GM12872 (cell line): ENCODE results near the gene ACADSB.
A peak's percentile ranks its signal among the peaks of the same experiment; 100 is the strongest.

Source experiments
- TF ChIP-seq, protein P1 (sequence below): IDR thresholded peaks from 3 replicates; pipeline ENCODE4 v1.5.1; 2011; ENCODE audit warnings: low read depth, mild to moderate bottlenecking, low read length, moderate library complexity; ENCODE audit not compliant: insufficient read depth

Gene ACADSB

DNA sequence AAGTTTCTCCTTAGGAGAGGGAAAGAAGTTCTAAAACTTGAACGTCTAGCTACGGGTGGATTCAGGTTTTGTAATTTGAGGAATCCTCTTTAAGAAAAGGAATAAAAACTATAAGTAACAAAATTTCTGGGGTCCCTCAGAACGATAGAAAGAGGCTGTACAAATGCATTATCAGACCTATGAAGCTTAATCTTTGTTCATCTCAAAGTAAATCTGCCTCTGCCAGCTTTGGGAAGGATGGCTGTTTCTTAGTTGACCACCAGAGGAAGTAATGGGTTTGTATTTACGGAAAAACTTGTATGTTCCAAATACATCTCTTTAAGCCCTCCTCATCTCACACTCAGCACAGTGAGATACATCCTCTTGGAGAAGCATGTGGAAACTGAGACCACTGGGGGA, 27.7 kb upstream of the ACADSB start:
- TF ChIP-seq, protein P1, sequence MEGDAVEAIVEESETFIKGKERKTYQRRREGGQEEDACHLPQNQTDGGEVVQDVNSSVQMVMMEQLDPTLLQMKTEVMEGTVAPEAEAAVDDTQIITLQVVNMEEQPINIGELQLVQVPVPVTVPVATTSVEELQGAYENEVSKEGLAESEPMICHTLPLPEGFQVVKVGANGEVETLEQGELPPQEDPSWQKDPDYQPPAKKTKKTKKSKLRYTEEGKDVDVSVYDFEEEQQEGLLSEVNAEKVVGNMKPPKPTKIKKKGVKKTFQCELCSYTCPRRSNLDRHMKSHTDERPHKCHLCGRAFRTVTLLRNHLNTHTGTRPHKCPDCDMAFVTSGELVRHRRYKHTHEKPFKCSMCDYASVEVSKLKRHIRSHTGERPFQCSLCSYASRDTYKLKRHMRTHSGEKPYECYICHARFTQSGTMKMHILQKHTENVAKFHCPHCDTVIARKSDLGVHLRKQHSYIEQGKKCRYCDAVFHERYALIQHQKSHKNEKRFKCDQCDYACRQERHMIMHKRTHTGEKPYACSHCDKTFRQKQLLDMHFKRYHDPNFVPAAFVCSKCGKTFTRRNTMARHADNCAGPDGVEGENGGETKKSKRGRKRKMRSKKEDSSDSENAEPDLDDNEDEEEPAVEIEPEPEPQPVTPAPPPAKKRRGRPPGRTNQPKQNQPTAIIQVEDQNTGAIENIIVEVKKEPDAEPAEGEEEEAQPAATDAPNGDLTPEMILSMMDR = peak; percentile 45; the same call in 2 of the 3 replicates

DNA sequence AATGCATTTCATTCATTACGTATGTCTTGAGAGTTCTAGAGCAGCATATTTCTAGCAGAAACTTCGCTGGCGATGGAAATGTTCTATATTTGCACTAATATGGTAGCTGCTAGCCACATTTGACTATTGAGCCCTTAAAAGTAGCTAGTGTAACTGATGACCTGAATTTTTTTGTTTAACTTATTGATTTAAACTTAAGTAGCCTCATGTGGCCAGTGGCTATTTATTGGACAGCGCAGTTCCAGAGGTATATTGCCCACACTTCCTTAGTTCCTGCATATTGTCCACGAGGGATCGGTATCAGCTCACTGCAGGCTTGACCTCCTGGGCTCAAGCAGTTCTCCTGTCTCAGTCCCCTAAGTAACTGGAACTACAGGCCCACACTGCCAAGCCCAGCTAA, 24.9 kb upstream of the ACADSB start:
- TF ChIP-seq, protein P1 = no peak

DNA sequence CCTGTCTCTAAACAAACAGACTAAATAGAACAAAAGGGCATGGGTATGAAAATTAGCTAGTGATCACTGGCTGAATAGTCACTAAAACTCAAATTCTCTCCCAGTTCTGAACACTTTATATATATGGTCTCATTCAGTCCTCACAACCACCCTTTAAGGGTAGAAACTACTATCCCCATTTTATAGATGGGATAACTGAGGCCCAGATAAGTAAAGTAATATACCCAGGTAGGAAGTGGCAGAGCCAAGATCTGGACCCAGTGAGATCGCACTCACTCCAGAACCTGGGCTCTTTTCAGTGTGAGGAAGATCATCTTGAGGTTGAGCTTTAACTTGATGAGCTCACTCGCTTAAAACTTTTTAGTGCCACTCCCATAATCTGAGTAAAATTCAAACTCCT, 24.1 kb upstream of the ACADSB start:
- TF ChIP-seq, protein P1 = no peak

DNA sequence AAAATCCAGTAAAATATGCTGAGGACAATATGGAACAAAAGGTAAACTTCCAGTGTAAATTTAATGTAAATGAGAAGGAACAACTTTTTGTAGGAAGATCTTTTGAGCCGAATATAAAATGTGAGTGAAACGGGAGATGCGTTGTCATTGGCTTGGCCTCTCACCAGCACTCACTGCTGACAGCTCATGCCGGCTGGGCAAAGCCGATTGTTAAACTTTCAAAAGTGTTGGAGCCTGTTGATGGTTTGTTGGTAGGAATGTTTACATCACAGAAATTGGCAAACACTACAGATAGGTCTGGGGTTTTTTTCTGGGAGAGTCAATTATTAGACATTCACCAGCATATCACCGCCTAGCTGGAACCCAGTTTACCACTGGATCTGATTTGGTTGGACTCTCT, 22.5 kb upstream of the ACADSB start:
- TF ChIP-seq, protein P1 = no peak

DNA sequence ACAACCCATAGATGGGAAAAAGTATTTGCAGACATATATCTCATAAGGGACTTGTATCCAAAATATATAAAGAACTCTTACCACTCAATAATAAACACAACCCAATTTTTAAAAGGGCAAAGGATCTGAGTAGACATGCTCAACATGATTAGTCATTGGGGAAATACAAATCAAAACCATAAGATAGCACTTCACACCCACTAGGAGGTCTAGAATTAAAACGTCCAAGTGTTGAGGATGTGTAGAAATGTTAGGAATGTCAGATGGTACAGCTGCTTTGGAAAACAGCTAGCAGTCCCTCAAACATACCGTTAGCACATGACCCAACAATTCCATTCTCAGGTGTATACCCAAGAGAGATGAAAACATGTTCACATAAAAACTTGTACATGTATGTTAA, 20.3 kb upstream of the ACADSB start:
- TF ChIP-seq, protein P1 = no peak

DNA sequence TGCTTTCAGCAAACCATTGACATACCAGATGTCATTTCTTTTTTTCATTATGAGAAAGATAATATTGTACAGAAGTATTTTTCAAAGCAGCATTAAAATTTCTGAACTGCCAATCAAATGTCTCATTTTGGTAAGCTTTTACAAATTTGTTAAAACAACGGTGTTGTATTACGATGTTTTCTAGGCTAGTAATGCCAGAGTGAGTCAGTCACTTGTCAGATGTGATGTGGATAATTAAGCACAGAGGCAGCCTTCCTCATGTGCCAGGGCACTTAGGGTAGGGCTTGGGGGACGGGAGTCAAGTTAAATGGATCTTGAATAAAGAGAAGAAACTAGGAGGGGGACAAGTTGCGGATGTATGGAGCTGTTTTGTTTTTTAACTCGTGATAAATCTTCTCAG, 18.5 kb upstream of the ACADSB start:
- TF ChIP-seq, protein P1 = no peak

DNA sequence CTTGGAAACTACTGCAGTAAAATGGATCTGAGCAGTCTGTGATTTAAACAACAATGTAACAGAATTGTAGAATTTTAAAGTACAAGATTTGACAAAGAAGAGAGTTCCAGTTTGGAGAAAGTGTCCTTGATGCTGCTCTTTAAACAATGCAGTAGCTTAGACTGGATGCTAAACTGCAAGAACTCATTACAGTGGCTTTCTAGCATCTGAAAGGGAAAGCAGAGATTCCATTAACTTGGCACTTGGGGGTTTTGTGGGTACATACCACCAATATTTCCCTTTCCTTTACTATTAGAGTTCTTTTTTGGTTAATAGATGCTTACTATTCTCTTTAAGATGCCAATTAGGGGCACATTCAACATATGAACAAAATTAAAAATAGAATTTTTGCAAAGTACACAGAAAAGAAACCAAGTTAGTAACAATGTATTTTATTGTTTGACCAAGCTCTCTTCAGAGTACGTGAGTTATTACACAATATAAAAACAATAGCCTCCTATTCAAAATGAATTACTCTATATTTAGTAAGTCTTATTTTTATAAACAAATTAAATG, 16.7 kb upstream of the ACADSB start:
- TF ChIP-seq, protein P1 = no peak

DNA sequence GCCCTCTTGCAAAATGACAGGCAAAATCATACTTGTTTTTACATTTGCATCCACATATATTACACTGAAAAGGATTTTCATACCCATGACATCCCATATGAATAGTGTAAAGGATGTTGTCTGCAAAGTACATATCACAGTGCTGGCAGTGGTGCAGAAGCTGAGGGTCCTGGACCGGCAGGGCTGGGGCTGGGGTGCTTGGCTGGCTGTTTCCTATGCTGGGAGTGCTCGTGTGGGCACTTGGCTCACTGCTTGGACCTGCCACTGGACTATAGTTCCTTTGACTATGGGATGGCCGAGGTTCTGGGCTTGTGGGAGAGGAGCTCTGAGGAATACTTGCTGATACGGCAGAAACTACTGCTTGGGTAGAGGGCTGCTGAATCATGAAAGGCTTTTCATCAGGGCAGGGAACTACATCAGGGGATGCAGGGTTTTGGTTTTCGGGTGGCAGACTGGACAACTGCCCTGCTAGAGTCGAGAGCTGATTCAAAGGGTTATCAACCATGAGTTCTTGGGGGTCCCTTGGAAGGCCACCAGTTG, 14.9 kb upstream of the ACADSB start:
- TF ChIP-seq, protein P1 = no peak
